Esophagus squamous epithelium (tissue), 4 donors: ENCODE results near the gene HOXA11.

Experiments
- POLR2A ChIP-seq, 4 donors: fragments of 450-650 bp; IDR thresholded peaks; one replicate each; pipeline ENCODE4 v1.6.1; 2017; ENCODE audit warnings: antibody characterized with exemption in 4 of 4, mild to moderate bottlenecking in 4 of 4, moderate library complexity in 3 of 4
- TF ChIP-seq, protein P1 (sequence below), 6 experiments: fragments of 450-650 bp in 4 of 6; fragments of 200-600 bp in 2 of 6; sonication (generic) in 2 of 6; IDR thresholded peaks; one replicate each; pipeline ENCODE4 v1.5.1; 2016 to 2019; ENCODE audit warnings: antibody characterized with exemption in 6 of 6, mild to moderate bottlenecking in 4 of 6, moderate library complexity in 4 of 6

DNA sequence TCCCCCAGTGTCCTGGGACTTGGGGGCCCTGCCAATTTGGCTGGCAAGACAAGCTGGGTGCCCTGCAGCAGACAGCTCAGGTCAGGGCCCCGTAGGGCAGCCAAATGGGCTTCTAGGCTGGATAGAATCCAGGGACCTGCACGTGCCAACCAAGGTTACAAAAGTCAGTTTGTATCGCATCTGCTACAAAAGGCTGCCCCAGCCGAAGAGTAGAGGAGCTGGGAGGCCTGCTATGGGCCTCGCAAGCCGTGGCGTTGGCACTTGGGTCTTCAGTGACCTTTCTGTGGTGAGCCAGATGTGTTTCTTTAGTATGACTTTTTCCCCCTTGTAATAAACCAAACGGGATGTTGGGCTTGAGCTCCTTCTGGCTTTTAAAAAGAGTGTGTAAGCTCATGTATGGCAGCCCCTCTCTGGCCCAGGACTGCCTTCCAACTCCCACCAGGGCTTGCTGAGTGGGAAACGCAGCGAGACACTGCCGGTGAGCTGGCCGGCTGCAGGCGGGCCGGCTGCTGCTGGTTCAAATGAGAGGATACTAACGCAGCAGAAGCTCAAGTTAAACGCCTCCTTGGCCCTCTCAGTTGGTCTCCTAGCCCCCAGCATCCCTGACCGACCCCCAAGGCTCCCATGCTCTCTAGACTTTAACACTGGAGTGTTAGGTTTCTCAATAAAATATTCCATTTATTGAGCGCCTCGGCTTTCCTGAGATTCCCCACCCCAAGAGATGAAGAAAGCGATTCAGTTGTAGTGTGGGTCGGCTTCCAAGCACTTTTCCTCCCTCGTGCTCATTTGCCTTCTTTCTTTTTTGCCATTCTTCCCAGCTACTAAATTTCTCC, 7.9 kb downstream of the HOXA11 start:
- TF ChIP-seq, protein P1, sequence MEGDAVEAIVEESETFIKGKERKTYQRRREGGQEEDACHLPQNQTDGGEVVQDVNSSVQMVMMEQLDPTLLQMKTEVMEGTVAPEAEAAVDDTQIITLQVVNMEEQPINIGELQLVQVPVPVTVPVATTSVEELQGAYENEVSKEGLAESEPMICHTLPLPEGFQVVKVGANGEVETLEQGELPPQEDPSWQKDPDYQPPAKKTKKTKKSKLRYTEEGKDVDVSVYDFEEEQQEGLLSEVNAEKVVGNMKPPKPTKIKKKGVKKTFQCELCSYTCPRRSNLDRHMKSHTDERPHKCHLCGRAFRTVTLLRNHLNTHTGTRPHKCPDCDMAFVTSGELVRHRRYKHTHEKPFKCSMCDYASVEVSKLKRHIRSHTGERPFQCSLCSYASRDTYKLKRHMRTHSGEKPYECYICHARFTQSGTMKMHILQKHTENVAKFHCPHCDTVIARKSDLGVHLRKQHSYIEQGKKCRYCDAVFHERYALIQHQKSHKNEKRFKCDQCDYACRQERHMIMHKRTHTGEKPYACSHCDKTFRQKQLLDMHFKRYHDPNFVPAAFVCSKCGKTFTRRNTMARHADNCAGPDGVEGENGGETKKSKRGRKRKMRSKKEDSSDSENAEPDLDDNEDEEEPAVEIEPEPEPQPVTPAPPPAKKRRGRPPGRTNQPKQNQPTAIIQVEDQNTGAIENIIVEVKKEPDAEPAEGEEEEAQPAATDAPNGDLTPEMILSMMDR (IDR thresholded peaks at IDR 0.05): no peak
- no peak for TF ChIP-seq POLR2A (IDR thresholded peaks at IDR 0.05)
